OCI-LY7 (cell line): ENCODE measurements around the gene FBN3.

Source experiments
- EZH2phosphoT487 ChIP-seq: fragments of 200-600 bp; sonication (generic); IDR thresholded peaks from 2 replicates; pipeline ENCODE4 v1.6.1; 2018; ENCODE audit warnings: low read depth, borderline replicate concordance, mild to moderate bottlenecking, mixed run types, antibody characterized with exemption, low read length, moderate library complexity, mixed read lengths
- TF ChIP-seq, protein P1 (sequence below): fragments of 200-600 bp; sonication (generic); conservative IDR thresholded peaks from 2 replicates; pipeline ENCODE4 v1.5.1; 2014; ENCODE audit warnings: mild to moderate bottlenecking, antibody characterized with exemption, low read length, moderate library complexity, mixed read lengths

DNA sequence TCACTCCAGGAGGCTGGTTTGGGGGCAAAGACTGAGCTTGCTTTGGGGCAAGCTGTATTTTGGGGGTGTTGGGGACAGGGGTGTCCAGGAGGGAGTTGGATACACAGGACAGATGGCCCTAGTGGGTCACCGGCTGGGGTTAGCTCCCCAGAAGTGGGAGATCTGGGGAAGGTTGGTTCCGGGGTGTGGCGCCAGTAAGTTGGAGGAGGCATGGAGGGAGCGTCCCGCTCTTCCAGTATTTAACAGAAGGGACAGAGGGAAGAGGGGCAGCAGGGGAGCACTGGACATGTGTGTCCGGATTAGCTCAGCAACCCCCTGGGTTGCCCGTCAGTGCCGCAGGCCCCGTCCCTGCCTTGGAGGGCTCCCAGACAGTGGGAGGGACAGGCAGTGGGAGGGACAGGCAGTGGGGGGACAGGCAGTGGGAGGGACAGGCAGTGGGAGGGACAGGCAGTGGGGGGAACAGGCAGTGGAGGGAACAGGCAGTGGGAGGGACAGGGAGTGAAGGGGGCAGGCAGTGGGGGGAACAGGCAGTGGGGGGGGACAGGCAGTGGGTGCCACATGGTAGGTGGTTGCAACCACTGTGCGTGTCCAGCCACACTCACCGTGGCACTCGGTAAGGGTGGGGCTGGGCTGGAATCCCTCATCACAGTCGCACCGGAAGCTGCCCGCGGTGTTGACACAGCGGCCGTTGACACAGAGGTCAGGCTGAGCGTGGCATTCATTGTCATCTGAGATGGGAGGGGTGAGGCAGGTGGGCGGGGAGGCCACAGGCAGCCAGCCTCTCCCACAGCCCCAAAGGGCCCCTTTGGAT, 63.6 kb downstream of the FBN3 start:
- TF ChIP-seq, protein P1, sequence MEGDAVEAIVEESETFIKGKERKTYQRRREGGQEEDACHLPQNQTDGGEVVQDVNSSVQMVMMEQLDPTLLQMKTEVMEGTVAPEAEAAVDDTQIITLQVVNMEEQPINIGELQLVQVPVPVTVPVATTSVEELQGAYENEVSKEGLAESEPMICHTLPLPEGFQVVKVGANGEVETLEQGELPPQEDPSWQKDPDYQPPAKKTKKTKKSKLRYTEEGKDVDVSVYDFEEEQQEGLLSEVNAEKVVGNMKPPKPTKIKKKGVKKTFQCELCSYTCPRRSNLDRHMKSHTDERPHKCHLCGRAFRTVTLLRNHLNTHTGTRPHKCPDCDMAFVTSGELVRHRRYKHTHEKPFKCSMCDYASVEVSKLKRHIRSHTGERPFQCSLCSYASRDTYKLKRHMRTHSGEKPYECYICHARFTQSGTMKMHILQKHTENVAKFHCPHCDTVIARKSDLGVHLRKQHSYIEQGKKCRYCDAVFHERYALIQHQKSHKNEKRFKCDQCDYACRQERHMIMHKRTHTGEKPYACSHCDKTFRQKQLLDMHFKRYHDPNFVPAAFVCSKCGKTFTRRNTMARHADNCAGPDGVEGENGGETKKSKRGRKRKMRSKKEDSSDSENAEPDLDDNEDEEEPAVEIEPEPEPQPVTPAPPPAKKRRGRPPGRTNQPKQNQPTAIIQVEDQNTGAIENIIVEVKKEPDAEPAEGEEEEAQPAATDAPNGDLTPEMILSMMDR, result no peak
- no peak for TF ChIP-seq EZH2phosphoT487
